Lower lobe of right lung (tissue), 2 donors: Measurements from ENCODE around the gene ZDHHC3. TPM values are rescaled to one million over a fixed set of nuclear protein-coding genes. Genes with fewer than 3 reads are reported as not detected.

Experiments
- ATAC-seq, 2 donors: fragments of 200-7000 bp; cut with Tn5 transposase; one replicate each; pipeline ENCODE4 v1.9.1; 2020 to 2022; ENCODE audit warnings: mild to moderate bottlenecking in 2 of 2, moderate library complexity in 2 of 2
- DNase-seq: peaks from one replicate; pipeline ENCODE4 v3.0.0-alpha.2; 2020
- H3K27ac ChIP-seq: fragments of 200-600 bp; one replicate; pipeline ENCODE4 v1.8.0; 2022
- H3K27me3 ChIP-seq: fragments of 200-600 bp; one replicate; pipeline ENCODE4 v1.8.0; 2022; ENCODE audit warnings: low read depth
- H3K36me3 ChIP-seq: fragments of 200-600 bp; one replicate; pipeline ENCODE4 v1.8.0; 2022; ENCODE audit warnings: mild to moderate bottlenecking
- H3K4me1 ChIP-seq: fragments of 200-600 bp; one replicate; pipeline ENCODE4 v1.8.0; 2022
- H3K4me3 ChIP-seq: fragments of 200-600 bp; one replicate; pipeline ENCODE4 v1.8.0; 2022; ENCODE audit warnings: mild to moderate bottlenecking
- H3K9me3 ChIP-seq: fragments of 200-600 bp; one replicate; pipeline ENCODE4 v1.8.0; 2022
- intact Hi-C: fragments of 100-400 bp; cut with DNase I; formaldehyde crosslinking; loops from one replicate; pipeline ENCODE4 v1.11.0; 2022
- total RNA-seq: library from RNA; stranded (reverse); fragmentation: NEBNext Ultra II Directional; extraction: Animal tissue kit (Norgen Biotek cat#: 25700); gene quantifications from one replicate; pipeline ENCODE4 v1.2.1, GENCODE V29; 2021
- TF ChIP-seq, protein P1 (sequence below): fragments of 200-600 bp; IDR thresholded peaks from one replicate; pipeline ENCODE4 v1.8.0; 2022; ENCODE audit warnings: antibody characterized with exemption, mild to moderate bottlenecking
- donor health status: DM: no; HTN: yes; CAD: no; lungs with severe emphysema.

The ZDHHC3 gene
- total RNA-seq, 1 donor from 2014 or later, result 110 TPM

DNA sequence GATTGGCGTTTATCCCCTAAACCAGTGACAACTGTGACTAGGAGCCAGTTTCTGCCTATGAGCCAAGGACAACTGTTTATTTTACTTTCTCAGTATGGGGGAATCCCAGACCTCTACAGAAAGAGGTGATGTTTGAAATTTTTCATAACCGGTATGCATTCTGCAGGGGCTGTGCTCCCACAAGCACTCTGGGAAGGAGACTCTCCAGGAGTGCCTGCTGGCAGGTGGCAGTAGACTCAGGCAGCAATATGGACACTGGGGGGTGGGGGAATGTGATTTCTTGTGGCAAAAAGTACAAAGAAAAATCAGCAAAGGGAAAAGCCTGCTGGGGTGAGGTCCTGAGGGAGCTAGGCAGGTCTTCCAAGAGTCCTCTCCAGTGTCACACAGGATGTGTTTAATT is 95.7 kb downstream of the ZDHHC3 start:
- Histone ChIP-seq H3K9me3 (no peaks in the 10 kb centered on the region), H3K4me3 (no peak overlapping the region), H3K4me1 (no peaks in the 10 kb centered on the region), H3K27me3 (no peaks in the 10 kb centered on the region), H3K27ac (no peak overlapping the region), H3K36me3 (no peaks in the 10 kb centered on the region)
- DNase-seq (no peak), ATAC-seq (no peak)
- TF ChIP-seq, protein P1, sequence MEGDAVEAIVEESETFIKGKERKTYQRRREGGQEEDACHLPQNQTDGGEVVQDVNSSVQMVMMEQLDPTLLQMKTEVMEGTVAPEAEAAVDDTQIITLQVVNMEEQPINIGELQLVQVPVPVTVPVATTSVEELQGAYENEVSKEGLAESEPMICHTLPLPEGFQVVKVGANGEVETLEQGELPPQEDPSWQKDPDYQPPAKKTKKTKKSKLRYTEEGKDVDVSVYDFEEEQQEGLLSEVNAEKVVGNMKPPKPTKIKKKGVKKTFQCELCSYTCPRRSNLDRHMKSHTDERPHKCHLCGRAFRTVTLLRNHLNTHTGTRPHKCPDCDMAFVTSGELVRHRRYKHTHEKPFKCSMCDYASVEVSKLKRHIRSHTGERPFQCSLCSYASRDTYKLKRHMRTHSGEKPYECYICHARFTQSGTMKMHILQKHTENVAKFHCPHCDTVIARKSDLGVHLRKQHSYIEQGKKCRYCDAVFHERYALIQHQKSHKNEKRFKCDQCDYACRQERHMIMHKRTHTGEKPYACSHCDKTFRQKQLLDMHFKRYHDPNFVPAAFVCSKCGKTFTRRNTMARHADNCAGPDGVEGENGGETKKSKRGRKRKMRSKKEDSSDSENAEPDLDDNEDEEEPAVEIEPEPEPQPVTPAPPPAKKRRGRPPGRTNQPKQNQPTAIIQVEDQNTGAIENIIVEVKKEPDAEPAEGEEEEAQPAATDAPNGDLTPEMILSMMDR, result no peak
- intact Hi-C loops, result no loop called here

- ATAC-seq, result no peak
- intact Hi-C loops, result no loop called here
- TF ChIP-seq, protein P1, result no peak
Measured at GRCh38 chr3:44877333-44877732, 98.6 kb downstream of the ZDHHC3 start.

GRCh38 chr3:44875596-44875995 is 100.4 kb downstream of the ZDHHC3 start:
- H3K4me3 ChIP-seq, result no peak overlapping the region
- ATAC-seq, result no peak
- no peak overlapping the region for H3K27ac ChIP-seq
- no peak for DNase-seq
- no peaks in the 10 kb centered on the region for H3K9me3 ChIP-seq
- no peaks in the 10 kb centered on the region for H3K4me1 ChIP-seq
- H3K36me3 ChIP-seq, result no peaks in the 10 kb centered on the region
- TF ChIP-seq, protein P1, result no peak
- intact Hi-C loops, result no loop called here
- no peaks in the 10 kb centered on the region for H3K27me3 ChIP-seq

More at GRCh38 chr3:44877333-44877732, 98.6 kb downstream of the ZDHHC3 start:
- Histone ChIP-seq H3K36me3 (no peaks in the 10 kb centered on the region), H3K9me3 (no peaks in the 10 kb centered on the region), H3K4me1 (no peaks in the 10 kb centered on the region), H3K4me3 (no peak overlapping the region), H3K27me3 (no peaks in the 10 kb centered on the region), H3K27ac (no peak overlapping the region)
- no peak for DNase-seq

Other genes with a start within 250 kb of the ZDHHC3 start
- gene ZNF501, start 246.5 kb downstream of the ZDHHC3 start, total RNA-seq, result 4.8 TPM
- gene KIAA1143, start 214.6 kb downstream of the ZDHHC3 start, total RNA-seq, result 27.8 TPM
- gene KIF15, start 214.4 kb downstream of the ZDHHC3 start, total RNA-seq, result 1.3 TPM
- gene TMEM42, start 114.3 kb downstream of the ZDHHC3 start, total RNA-seq, result 17.4 TPM
- not detected for gene TGM4, start 101.6 kb downstream of the ZDHHC3 start, total RNA-seq
- 32.9 TPM for gene EXOSC7, start 70 bp upstream of the ZDHHC3 start, total RNA-seq
- 217 TPM for gene CLEC3B, start 50.1 kb upstream of the ZDHHC3 start, total RNA-seq
- gene CDCP1, start 170.2 kb upstream of the ZDHHC3 start, total RNA-seq, result 28.7 TPM